NT2/D1 (cell line): ENCODE results near the gene KANSL1.

ENCODE experiments used
- SUZ12 ChIP-seq: IDR thresholded peaks from 2 replicates; pipeline ENCODE4 v1.6.1; 2011; ENCODE audit not compliant: insufficient read length, insufficient read depth; ENCODE audit errors: extremely low read depth
- YY1 ChIP-seq: IDR thresholded peaks from 2 replicates; pipeline ENCODE4 v1.6.1; 2011; ENCODE audit not compliant: insufficient read length, insufficient read depth
- ZNF274 ChIP-seq: IDR thresholded peaks from 2 replicates; pipeline ENCODE4 v1.6.1; 2011; ENCODE audit warnings: mild to moderate bottlenecking, low read depth, low read length

DNA sequence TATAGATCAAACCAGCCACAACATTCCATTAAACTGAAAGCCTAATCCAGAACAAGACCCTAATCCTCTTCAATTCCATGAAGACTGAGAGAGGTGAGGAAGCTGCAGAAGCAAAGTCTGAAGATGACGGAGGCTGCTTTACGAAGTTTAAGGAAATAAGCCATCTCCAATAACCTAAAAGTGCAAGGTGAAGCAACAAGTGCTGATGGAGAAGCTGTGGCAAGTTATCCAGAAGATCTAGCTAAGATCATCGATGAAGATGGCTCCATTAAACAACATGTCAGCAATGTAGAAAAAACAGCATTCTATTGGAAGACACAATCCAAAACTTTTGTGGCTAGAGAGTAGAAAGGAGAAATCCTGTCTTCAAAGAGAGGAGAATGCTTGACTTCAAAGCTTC, 69.6 kb downstream of the KANSL1 start:
- no peak for TF ChIP-seq YY1
- TF ChIP-seq ZNF274: no peak
- TF ChIP-seq SUZ12: no peak
